NCI-H524 treated with DMSO at 0.1 percent for 48 hours (cell line): ENCODE measurements around the gene C19orf38.
A peak's percentile ranks its signal among the peaks of the same experiment; 100 is the strongest.
"Not testable (repeated sequence)": the region's sequence is repeated elsewhere in the genome, so short reads cannot be mapped to it uniquely, and the experiment has no call there.

ENCODE experiments used
- DNase-seq: peaks from one replicate; lab custom pipeline; 2025; lab: John Stamatoyannopoulos, UW

Gene C19orf38

GRCh38 chr19:10876459-10877240, 28.4 kb downstream of the C19orf38 start:
- no peak for DNase-seq

- not testable (repeated sequence) for DNase-seq
Observed at GRCh38 chr19:10877608-10878007, 29.4 kb downstream of the C19orf38 start.

- no peak for DNase-seq
Observed at GRCh38 chr19:10878253-10878652, 30.0 kb downstream of the C19orf38 start.

- no peak for DNase-seq
Observed at GRCh38 chr19:10881403-10882107, 33.3 kb downstream of the C19orf38 start.

- no peak for DNase-seq
Observed at GRCh38 chr19:10882108-10882457, 33.9 kb downstream of the C19orf38 start.

GRCh38 chr19:10884274-10884673, 36.1 kb downstream of the C19orf38 start:
- DNase-seq: no peak

- no peak for DNase-seq
Observed at GRCh38 chr19:10885201-10886169, 37.3 kb downstream of the C19orf38 start.

- no peak for DNase-seq
Observed at GRCh38 chr19:10887616-10888367, 39.6 kb downstream of the C19orf38 start.

- DNase-seq: peak; percentile 70
Observed at GRCh38 chr19:10888421-10888866, 40.2 kb downstream of the C19orf38 start.

- no peak for DNase-seq
Observed at GRCh38 chr19:10889880-10890279, 41.7 kb downstream of the C19orf38 start.

- no peak for DNase-seq
Observed at GRCh38 chr19:10891405-10892086, 43.3 kb downstream of the C19orf38 start.

- peak; percentile 54 for DNase-seq
Observed at GRCh38 chr19:10892256-10892655, 44.0 kb downstream of the C19orf38 start.

- DNase-seq: no peak
Observed at GRCh38 chr19:10894911-10895213, 46.6 kb downstream of the C19orf38 start.

- no peak for DNase-seq
Observed at GRCh38 chr19:10895363-10895762, 47.1 kb downstream of the C19orf38 start.

- DNase-seq: no peak
Observed at GRCh38 chr19:10895920-10896319, 47.7 kb downstream of the C19orf38 start.

GRCh38 chr19:10896851-10897526, 48.8 kb downstream of the C19orf38 start:
- no peak for DNase-seq

GRCh38 chr19:10898633-10899032, 50.4 kb downstream of the C19orf38 start:
- no peak for DNase-seq

- no peak for DNase-seq
Observed at GRCh38 chr19:10899151-10899653, 51.0 kb downstream of the C19orf38 start.

- no peak for DNase-seq
Observed at GRCh38 chr19:10907925-10908324, 59.7 kb downstream of the C19orf38 start.

GRCh38 chr19:10908380-10908960, 60.3 kb downstream of the C19orf38 start:
- no peak for DNase-seq
